HCT116 (cell line): ENCODE measurements around the gene AMDHD1. TPM values are rescaled to one million over a fixed set of nuclear protein-coding genes. Genes with fewer than 3 reads are reported as not detected.

Experiments
- CEBPB ChIP-seq: IDR thresholded peaks from 2 replicates; pipeline ENCODE4 v1.6.1; 2012; ENCODE audit warnings: low read depth
- ELF1 ChIP-seq: IDR thresholded peaks from 2 replicates; pipeline ENCODE4 v1.6.1; 2012; ENCODE audit warnings: low read depth, borderline replicate concordance
- EZH2 ChIP-seq: fragments of 200-600 bp; sonication (generic); IDR thresholded peaks from 2 replicates; pipeline ENCODE4 v1.6.1; 2017; ENCODE audit warnings: antibody characterized with exemption, mixed run types
- POLR2A ChIP-seq: IDR thresholded peaks from 2 replicates; pipeline ENCODE4 v1.7.0; 2011; ENCODE audit warnings: borderline replicate concordance; ENCODE audit not compliant: insufficient read depth, insufficient read length; ENCODE audit errors: extremely low read depth
- POLR2AphosphoS5 ChIP-seq: IDR thresholded peaks from 2 replicates; pipeline ENCODE4 v1.6.1; 2011; ENCODE audit warnings: mild to moderate bottlenecking, low read depth, low read length, moderate library complexity
- RAD21 ChIP-seq: IDR thresholded peaks from 2 replicates; pipeline ENCODE4 v1.6.1; 2012; ENCODE audit warnings: low read depth, mild to moderate bottlenecking
- SP1 ChIP-seq: IDR thresholded peaks from 2 replicates; pipeline ENCODE4 v1.6.1; 2012; ENCODE audit warnings: low read depth
- total RNA-seq: library from RNA; stranded (reverse); gene quantifications from one replicate; pipeline ENCODE4 v1.2.1, GENCODE V29; 2021; ENCODE audit not compliant: unreplicated experiment
- TF ChIP-seq, protein P1 (sequence below): IDR thresholded peaks from 2 replicates; pipeline ENCODE4 v1.6.1; 2012; ENCODE audit warnings: low read depth
- TF ChIP-seq, protein P2 (sequence below), 3 experiments: fragments of 200-600 bp in 1 of 3; sonication (generic) in 1 of 3; IDR thresholded peaks in 2 of 3; conservative IDR thresholded peaks in 1 of 3; 2 replicates each; pipeline ENCODE4 v1.5.1; 2012 to 2017; ENCODE audit warnings: low read depth in 2 of 3, low read length in 2 of 3, antibody characterized with exemption in 1 of 3, borderline replicate concordance in 1 of 3, control low read depth in 1 of 3, mild to moderate bottlenecking in 1 of 3, mixed read lengths in 1 of 3, mixed run types in 1 of 3, moderate library complexity in 1 of 3; ENCODE audit not compliant: insufficient read depth in 1 of 3

The AMDHD1 gene
- total RNA-seq, 1 experiment from 2014 or later: 3.0 TPM

GRCh38 chr12:95918194-95918993 lies 24.7 kb upstream of the AMDHD1 start (continued):
- TF ChIP-seq, protein P1, sequence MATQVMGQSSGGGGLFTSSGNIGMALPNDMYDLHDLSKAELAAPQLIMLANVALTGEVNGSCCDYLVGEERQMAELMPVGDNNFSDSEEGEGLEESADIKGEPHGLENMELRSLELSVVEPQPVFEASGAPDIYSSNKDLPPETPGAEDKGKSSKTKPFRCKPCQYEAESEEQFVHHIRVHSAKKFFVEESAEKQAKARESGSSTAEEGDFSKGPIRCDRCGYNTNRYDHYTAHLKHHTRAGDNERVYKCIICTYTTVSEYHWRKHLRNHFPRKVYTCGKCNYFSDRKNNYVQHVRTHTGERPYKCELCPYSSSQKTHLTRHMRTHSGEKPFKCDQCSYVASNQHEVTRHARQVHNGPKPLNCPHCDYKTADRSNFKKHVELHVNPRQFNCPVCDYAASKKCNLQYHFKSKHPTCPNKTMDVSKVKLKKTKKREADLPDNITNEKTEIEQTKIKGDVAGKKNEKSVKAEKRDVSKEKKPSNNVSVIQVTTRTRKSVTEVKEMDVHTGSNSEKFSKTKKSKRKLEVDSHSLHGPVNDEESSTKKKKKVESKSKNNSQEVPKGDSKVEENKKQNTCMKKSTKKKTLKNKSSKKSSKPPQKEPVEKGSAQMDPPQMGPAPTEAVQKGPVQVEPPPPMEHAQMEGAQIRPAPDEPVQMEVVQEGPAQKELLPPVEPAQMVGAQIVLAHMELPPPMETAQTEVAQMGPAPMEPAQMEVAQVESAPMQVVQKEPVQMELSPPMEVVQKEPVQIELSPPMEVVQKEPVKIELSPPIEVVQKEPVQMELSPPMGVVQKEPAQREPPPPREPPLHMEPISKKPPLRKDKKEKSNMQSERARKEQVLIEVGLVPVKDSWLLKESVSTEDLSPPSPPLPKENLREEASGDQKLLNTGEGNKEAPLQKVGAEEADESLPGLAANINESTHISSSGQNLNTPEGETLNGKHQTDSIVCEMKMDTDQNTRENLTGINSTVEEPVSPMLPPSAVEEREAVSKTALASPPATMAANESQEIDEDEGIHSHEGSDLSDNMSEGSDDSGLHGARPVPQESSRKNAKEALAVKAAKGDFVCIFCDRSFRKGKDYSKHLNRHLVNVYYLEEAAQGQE: no peak
- no peak for TF ChIP-seq EZH2
- TF ChIP-seq ELF1: no peak
- no peak for TF ChIP-seq POLR2A
- no peak for TF ChIP-seq POLR2AphosphoS5
- no peak for TF ChIP-seq CEBPB
- TF ChIP-seq SP1: no peak
- TF ChIP-seq, protein P2, sequence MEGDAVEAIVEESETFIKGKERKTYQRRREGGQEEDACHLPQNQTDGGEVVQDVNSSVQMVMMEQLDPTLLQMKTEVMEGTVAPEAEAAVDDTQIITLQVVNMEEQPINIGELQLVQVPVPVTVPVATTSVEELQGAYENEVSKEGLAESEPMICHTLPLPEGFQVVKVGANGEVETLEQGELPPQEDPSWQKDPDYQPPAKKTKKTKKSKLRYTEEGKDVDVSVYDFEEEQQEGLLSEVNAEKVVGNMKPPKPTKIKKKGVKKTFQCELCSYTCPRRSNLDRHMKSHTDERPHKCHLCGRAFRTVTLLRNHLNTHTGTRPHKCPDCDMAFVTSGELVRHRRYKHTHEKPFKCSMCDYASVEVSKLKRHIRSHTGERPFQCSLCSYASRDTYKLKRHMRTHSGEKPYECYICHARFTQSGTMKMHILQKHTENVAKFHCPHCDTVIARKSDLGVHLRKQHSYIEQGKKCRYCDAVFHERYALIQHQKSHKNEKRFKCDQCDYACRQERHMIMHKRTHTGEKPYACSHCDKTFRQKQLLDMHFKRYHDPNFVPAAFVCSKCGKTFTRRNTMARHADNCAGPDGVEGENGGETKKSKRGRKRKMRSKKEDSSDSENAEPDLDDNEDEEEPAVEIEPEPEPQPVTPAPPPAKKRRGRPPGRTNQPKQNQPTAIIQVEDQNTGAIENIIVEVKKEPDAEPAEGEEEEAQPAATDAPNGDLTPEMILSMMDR (IDR thresholded peaks at IDR 0.05 in 2 of 3, conservative IDR thresholded peaks at IDR 0.05 in 1 of 3; ENCODE audit: borderline replicate concordance in 1 of 3, insufficient read depth in 1 of 3, low read depth in 2 of 3, low read length in 2 of 3): peak; percentile 82 to 94 (median 88)
- TF ChIP-seq RAD21: peak; percentile 88
